Neural cell (in vitro differentiated cells): Measurements from ENCODE around the gene RAPGEF2. TPM values are rescaled to one million over a fixed set of nuclear protein-coding genes. Genes with fewer than 3 reads are reported as not detected.

Experiments
- H2AFZ ChIP-seq: fragments of 200-600, 300-800 bp; sonication (generic), shearing (Covaris generic); 2 replicates; pipeline ENCODE4 v1.6.0; 2014; ENCODE audit warnings: low read depth, mild to moderate bottlenecking, antibody characterized with exemption, low read length, moderate library complexity
- H3F3A ChIP-seq: fragments of 200-600 bp; shearing (Covaris generic); 2 replicates; pipeline ENCODE4 v1.6.1; 2016; ENCODE audit warnings: mild to moderate bottlenecking, moderate library complexity, mixed read lengths, antibody characterized with exemption, low read length; ENCODE audit not compliant: insufficient read depth, poor library complexity, severe bottlenecking
- H3K27ac ChIP-seq: fragments of 200-600, 300-800 bp; sonication (generic), shearing (Covaris generic); 2 replicates; pipeline ENCODE4 v1.5.1; 2014; ENCODE audit warnings: mild to moderate bottlenecking, low read length, moderate library complexity
- H3K27me3 ChIP-seq: fragments of 300-800, 200-600 bp; sonication (generic), shearing (Covaris generic); 2 replicates; pipeline ENCODE4 v1.6.0; 2014; ENCODE audit warnings: mild to moderate bottlenecking, low read depth, low read length, moderate library complexity; ENCODE audit not compliant: insufficient read depth
- H3K36me3 ChIP-seq: fragments of 300-800, 200-600 bp; sonication (generic), shearing (Covaris generic); 2 replicates; pipeline ENCODE4 v1.5.1; 2014; ENCODE audit warnings: mild to moderate bottlenecking, antibody characterized with exemption, low read length, moderate library complexity; ENCODE audit not compliant: insufficient read depth
- H3K4me2 ChIP-seq: fragments of 300-800, 200-600 bp; sonication (generic), shearing (Covaris generic); 2 replicates; pipeline ENCODE4 v1.6.0; 2014; ENCODE audit warnings: mild to moderate bottlenecking, low read length
- H3K4me3 ChIP-seq: fragments of 300-800, 200-600 bp; sonication (generic), shearing (Covaris generic); 2 replicates; pipeline ENCODE4 v1.5.1; 2014; ENCODE audit warnings: mild to moderate bottlenecking, low read length, moderate library complexity
- H3K79me2 ChIP-seq: fragments of 200-600 bp; shearing (Covaris generic); replicated peaks from 2 replicates; pipeline ENCODE4 v1.6.0; 2014; ENCODE audit warnings: mild to moderate bottlenecking, low read length, moderate library complexity; ENCODE audit not compliant: insufficient read depth
- H3K9ac ChIP-seq: fragments of 300-800, 200-600 bp; sonication (generic), shearing (Covaris generic); 2 replicates; pipeline ENCODE4 v1.6.1; 2016; ENCODE audit warnings: mild to moderate bottlenecking, low read length, mixed read lengths
- H3K9me2 ChIP-seq: fragments of 200-600 bp; shearing (Covaris generic); 2 replicates; pipeline ENCODE4 v1.6.1; 2016; ENCODE audit warnings: mild to moderate bottlenecking, low read length, mixed read lengths; ENCODE audit not compliant: insufficient read depth
- H3K9me3 ChIP-seq: fragments of 200-600, 300-800 bp; sonication (generic), shearing (Covaris generic); 2 replicates; pipeline ENCODE4 v1.6.1; 2016; ENCODE audit warnings: mild to moderate bottlenecking, mixed run types, low read length, moderate library complexity, mixed read lengths
- H4K20me1 ChIP-seq: fragments of 200-600 bp; shearing (Covaris generic); 2 replicates; pipeline ENCODE4 v1.6.1; 2016; ENCODE audit warnings: mild to moderate bottlenecking, mixed run types; ENCODE audit not compliant: insufficient read depth
- CTCF ChIP-seq: fragments of 450-650 bp; IDR thresholded peaks from 2 replicates; pipeline ENCODE4 v1.5.1; 2014; ENCODE audit warnings: antibody characterized with exemption, mild to moderate bottlenecking, moderate library complexity; ENCODE audit not compliant: poor library complexity, severe bottlenecking
- EP300 ChIP-seq: fragments of 450-650 bp; conservative IDR thresholded peaks from 2 replicates; pipeline ENCODE4 v1.6.1; 2014; ENCODE audit warnings: antibody characterized with exemption, mild to moderate bottlenecking, moderate library complexity; ENCODE audit not compliant: poor library complexity, severe bottlenecking
- EZH2 ChIP-seq: fragments of 200-600, 300-800 bp; shearing (Covaris generic), sonication (generic); IDR thresholded peaks from 2 replicates; pipeline ENCODE4 v1.6.1; 2014; ENCODE audit warnings: antibody characterized with exemption, low read length, borderline replicate concordance, mild to moderate bottlenecking; ENCODE audit not compliant: insufficient read depth, poor library complexity, severe bottlenecking
- MXI1 ChIP-seq: fragments of 450-650 bp; conservative IDR thresholded peaks from 2 replicates; pipeline ENCODE4 v1.6.1; 2014; ENCODE audit warnings: antibody characterized with exemption, mild to moderate bottlenecking; ENCODE audit not compliant: poor library complexity, severe bottlenecking
- POLR2AphosphoS5 ChIP-seq: IDR thresholded peaks from 2 replicates; pipeline ENCODE4 v1.6.1; 2012
- RAD21 ChIP-seq: fragments of 450-650 bp; conservative IDR thresholded peaks from 2 replicates; pipeline ENCODE4 v1.6.1; 2014; ENCODE audit warnings: antibody characterized with exemption, mild to moderate bottlenecking, moderate library complexity
- REST ChIP-seq: IDR thresholded peaks from 2 replicates; pipeline ENCODE4 v1.6.1; 2012; ENCODE audit warnings: borderline replicate concordance
- SMC3 ChIP-seq: fragments of 450-650 bp; conservative IDR thresholded peaks from 2 replicates; pipeline ENCODE4 v1.6.1; 2014; ENCODE audit warnings: antibody characterized with exemption, mild to moderate bottlenecking, moderate library complexity; ENCODE audit not compliant: poor library complexity
- TAF1 ChIP-seq: IDR thresholded peaks from 2 replicates; pipeline ENCODE4 v1.6.1; 2012; ENCODE audit warnings: low read depth
- polyA plus RNA-seq: library from polyadenylated mRNA; depleted of rRNA; stranded (reverse); fragments of >200 nt; gene quantifications from 2 replicates; pipeline ENCODE4 v1.2.3, GENCODE V29; 2014

The RAPGEF2 gene
- polyA plus RNA-seq, 1 donor from 2014 or later, result 134 TPM

- Histone ChIP-seq H3K9me2 (no peaks in the 10 kb centered on the region), H3F3A (no peaks in the 10 kb centered on the region), H3K4me2 (no peak overlapping the region), H2AFZ (no peak overlapping the region), H3K79me2 (peaks cover 99% of the 10 kb centered on the region), H4K20me1 (peaks cover 54% of the 10 kb centered on the region), H3K9ac (no peak overlapping the region), H3K4me3 (no peak overlapping the region), H3K27me3 (no peaks in the 10 kb centered on the region), H3K27ac (no peak overlapping the region), H3K9me3 (no peaks in the 10 kb centered on the region), H3K36me3 (no peaks in the 10 kb centered on the region)
- TF ChIP-seq TAF1 (no peak), RAD21 (no peak), REST (no peak), CTCF (no peak), POLR2AphosphoS5 (no peak), MXI1 (no peak), EP300 (no peak), SMC3 (no peak), EZH2 (no peak)
Observed at GRCh38 chr4:159142241-159142640, 39.4 kb downstream of the RAPGEF2 start.

- H3F3A ChIP-seq, result no peaks in the 10 kb centered on the region
- no peak overlapping the region for H2AFZ ChIP-seq
- H3K27me3 ChIP-seq, result no peaks in the 10 kb centered on the region
- no peaks in the 10 kb centered on the region for H3K36me3 ChIP-seq
- H3K9ac ChIP-seq, result no peak overlapping the region
- H3K79me2 ChIP-seq, result peaks cover 99% of the 10 kb centered on the region
- H4K20me1 ChIP-seq, result peaks cover 56% of the 10 kb centered on the region
- no peak overlapping the region for H3K4me3 ChIP-seq
- H3K4me2 ChIP-seq, result no peak overlapping the region
- no peak overlapping the region for H3K27ac ChIP-seq
- no peaks in the 10 kb centered on the region for H3K9me2 ChIP-seq
- no peak for TF ChIP-seq CTCF
- no peak for TF ChIP-seq REST
- no peak for TF ChIP-seq POLR2AphosphoS5
- no peak for TF ChIP-seq RAD21
- no peak for TF ChIP-seq TAF1
- no peak for TF ChIP-seq EP300
- TF ChIP-seq MXI1, result no peak
- no peak for TF ChIP-seq EZH2
- no peak for TF ChIP-seq SMC3
- no peaks in the 10 kb centered on the region for H3K9me3 ChIP-seq
Observed at GRCh38 chr4:159142681-159143384, 40.0 kb downstream of the RAPGEF2 start.
